SK-N-SH treated with all-trans-retinoic acid at 6 μM for 48 hours (cell line): ENCODE results near the gene DET1.

ENCODE experiments used
- ATAC-seq: fragments of 200-7000 bp; cut with Tn5 transposase; 3 replicates; pipeline ENCODE4 v1.9.1; 2020; ENCODE audit warnings: mild to moderate bottlenecking, moderate library complexity
- ARNTL ChIP-seq: fragments of 450-650 bp; formaldehyde crosslinking; IDR thresholded peaks from 2 replicates; pipeline ENCODE4 v1.5.0; 2020; ENCODE audit warnings: low read depth, mild to moderate bottlenecking, moderate library complexity, borderline replicate concordance
- BACH2 ChIP-seq: fragments of 250-450 bp; sonication (Bioruptor Pico); IDR thresholded peaks from 2 replicates; pipeline ENCODE4 v1.9.0; 2021; ENCODE audit warnings: mild to moderate bottlenecking, borderline replicate concordance
- CSDC2 ChIP-seq: fragments of 250-450 bp; sonication (Bioruptor Pico); IDR thresholded peaks from 2 replicates; pipeline ENCODE4 v1.5.0; 2020; ENCODE audit warnings: mild to moderate bottlenecking, moderate library complexity
- ESRRG ChIP-seq: fragments of 250-450 bp; sonication (Bioruptor Pico); IDR thresholded peaks from 2 replicates; pipeline ENCODE4 v1.6.1; 2021; ENCODE audit warnings: mild to moderate bottlenecking
- GLIS3 ChIP-seq: fragments of 250-450 bp; sonication (Bioruptor Pico); IDR thresholded peaks from 2 replicates; pipeline ENCODE4 v1.5.0; 2020; ENCODE audit warnings: mild to moderate bottlenecking, moderate library complexity
- ISL1 ChIP-seq: fragments of 250-450 bp; sonication (Bioruptor Pico); IDR thresholded peaks from 2 replicates; pipeline ENCODE4 v2.1.2; 2022; ENCODE audit warnings: mild to moderate bottlenecking, moderate library complexity
- OSR1 ChIP-seq: fragments of 250-450 bp; sonication (Bioruptor Pico); IDR thresholded peaks from 2 replicates; pipeline ENCODE4 v1.8.0; 2022; ENCODE audit warnings: moderate library complexity, mild to moderate bottlenecking, inconsistent platforms
- PPARA ChIP-seq: fragments of 250-450 bp; sonication (Bioruptor Pico); IDR thresholded peaks from 2 replicates; pipeline ENCODE4 v1.5.0; 2020; ENCODE audit warnings: mild to moderate bottlenecking, borderline replicate concordance
- RARB ChIP-seq: fragments of 250-450 bp; sonication (Bioruptor Pico); IDR thresholded peaks from 2 replicates; pipeline ENCODE4 v1.8.0; 2021; ENCODE audit warnings: mild to moderate bottlenecking, moderate library complexity
- SNAI2 ChIP-seq: fragments of 250-450 bp; sonication (Bioruptor Pico); IDR thresholded peaks from 2 replicates; pipeline ENCODE4 v1.5.0; 2020; ENCODE audit warnings: mild to moderate bottlenecking, moderate library complexity
- TCF4 ChIP-seq: fragments of 250-450 bp; sonication (Bioruptor Pico); IDR thresholded peaks from 2 replicates; pipeline ENCODE4 v1.8.0; 2021; ENCODE audit warnings: mild to moderate bottlenecking, moderate library complexity, borderline replicate concordance
- TOX ChIP-seq: fragments of 250-450 bp; sonication (Bioruptor Pico); IDR thresholded peaks from 2 replicates; pipeline ENCODE4 v1.8.0; 2021; ENCODE audit warnings: mild to moderate bottlenecking, moderate library complexity, borderline replicate concordance
- ZC3H10 ChIP-seq: fragments of 250-450 bp; sonication (Bioruptor Pico); IDR thresholded peaks from 2 replicates; pipeline ENCODE4 v1.5.1; 2021; ENCODE audit warnings: mild to moderate bottlenecking, moderate library complexity
- ZFP3 ChIP-seq: fragments of 250-450 bp; sonication (Bioruptor Pico); IDR thresholded peaks from 2 replicates; pipeline ENCODE4 v1.5.0; 2020; ENCODE audit warnings: mild to moderate bottlenecking, moderate library complexity
- ZFP30 ChIP-seq: fragments of 450-650 bp; formaldehyde crosslinking; IDR thresholded peaks from 2 replicates; pipeline ENCODE4 v1.5.0; 2022; ENCODE audit warnings: mild to moderate bottlenecking, moderate library complexity
- ZNF565 ChIP-seq: fragments of 450-650 bp; formaldehyde crosslinking; conservative IDR thresholded peaks from 2 replicates; pipeline ENCODE4 v1.5.0; 2020; ENCODE audit warnings: low read depth, mild to moderate bottlenecking, moderate library complexity
- ZNF70 ChIP-seq: fragments of 450-650 bp; formaldehyde crosslinking; IDR thresholded peaks from 2 replicates; pipeline ENCODE4 v1.5.0; 2020; ENCODE audit warnings: mild to moderate bottlenecking, moderate library complexity
- ZNF8 ChIP-seq: fragments of 450-650 bp; formaldehyde crosslinking; IDR thresholded peaks from 2 replicates; pipeline ENCODE4 v1.5.0; 2020; ENCODE audit warnings: mild to moderate bottlenecking, moderate library complexity
- TF ChIP-seq, protein P1 (sequence below): fragments of 250-450 bp; sonication (Bioruptor Pico); IDR thresholded peaks from 2 replicates; pipeline ENCODE4 v1.5.1; 2020; ENCODE audit warnings: low read depth, mild to moderate bottlenecking, moderate library complexity
- TF ChIP-seq, protein P2 (sequence below): fragments of 250-450 bp; sonication (Bioruptor Pico); IDR thresholded peaks from 2 replicates; pipeline ENCODE4 v1.8.0; 2020; ENCODE audit warnings: mild to moderate bottlenecking, moderate library complexity, borderline replicate concordance
- TF ChIP-seq, protein P3 (sequence below): fragments of 250-450 bp; sonication (Bioruptor Pico); IDR thresholded peaks from 2 replicates; pipeline ENCODE4 v1.5.1; 2021; ENCODE audit warnings: mild to moderate bottlenecking, moderate library complexity
- TF ChIP-seq, protein P4 (sequence below): fragments of 250-450 bp; sonication (Bioruptor Pico); IDR thresholded peaks from 2 replicates; pipeline ENCODE4 v1.8.0; 2021; ENCODE audit warnings: low read depth, mild to moderate bottlenecking, moderate library complexity, borderline replicate concordance

DET1 gene

DNA sequence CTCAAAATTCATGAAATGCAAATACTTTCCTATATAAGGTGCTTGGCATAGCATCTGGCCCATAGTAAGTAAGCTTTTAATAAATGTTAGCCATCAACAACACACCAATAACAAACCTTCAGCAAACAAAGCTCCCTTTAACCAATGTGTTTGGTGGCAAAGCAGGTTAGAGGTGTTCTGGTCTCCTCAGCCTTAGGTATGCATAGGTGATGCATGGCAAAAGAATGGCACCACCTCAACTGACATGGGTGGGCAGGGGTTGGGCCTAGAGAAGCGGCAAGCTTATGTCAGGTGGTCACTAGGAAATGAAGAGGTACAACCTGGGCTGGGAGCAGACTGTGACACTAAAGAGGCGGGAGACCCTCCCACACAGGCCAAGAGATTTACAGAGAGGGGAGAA is 40.8 kb downstream of the DET1 start:
- TF ChIP-seq ZNF70 (CRISPR knock-in tag) (no peak), ARNTL (CRISPR knock-in tag) (no peak), ZC3H10 (no peak), ZFP30 (CRISPR knock-in tag) (no peak), SNAI2 (CRISPR knock-in tag) (no peak), TOX (no peak), CSDC2 (CRISPR knock-in tag) (no peak), ZNF8 (CRISPR knock-in tag) (no peak), ESRRG (CRISPR knock-in tag) (no peak), BACH2 (CRISPR knock-in tag) (no peak), OSR1 (CRISPR knock-in tag) (no peak)
- TF ChIP-seq, protein P1, sequence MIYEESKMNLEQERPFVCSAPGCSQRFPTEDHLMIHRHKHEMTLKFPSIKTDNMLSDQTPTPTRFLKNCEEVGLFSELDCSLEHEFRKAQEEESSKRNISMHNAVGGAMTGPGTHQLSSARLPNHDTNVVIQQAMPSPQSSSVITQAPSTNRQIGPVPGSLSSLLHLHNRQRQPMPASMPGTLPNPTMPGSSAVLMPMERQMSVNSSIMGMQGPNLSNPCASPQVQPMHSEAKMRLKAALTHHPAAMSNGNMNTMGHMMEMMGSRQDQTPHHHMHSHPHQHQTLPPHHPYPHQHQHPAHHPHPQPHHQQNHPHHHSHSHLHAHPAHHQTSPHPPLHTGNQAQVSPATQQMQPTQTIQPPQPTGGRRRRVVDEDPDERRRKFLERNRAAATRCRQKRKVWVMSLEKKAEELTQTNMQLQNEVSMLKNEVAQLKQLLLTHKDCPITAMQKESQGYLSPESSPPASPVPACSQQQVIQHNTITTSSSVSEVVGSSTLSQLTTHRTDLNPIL (CRISPR knock-in tag), result no peak
- TF ChIP-seq, protein P2, sequence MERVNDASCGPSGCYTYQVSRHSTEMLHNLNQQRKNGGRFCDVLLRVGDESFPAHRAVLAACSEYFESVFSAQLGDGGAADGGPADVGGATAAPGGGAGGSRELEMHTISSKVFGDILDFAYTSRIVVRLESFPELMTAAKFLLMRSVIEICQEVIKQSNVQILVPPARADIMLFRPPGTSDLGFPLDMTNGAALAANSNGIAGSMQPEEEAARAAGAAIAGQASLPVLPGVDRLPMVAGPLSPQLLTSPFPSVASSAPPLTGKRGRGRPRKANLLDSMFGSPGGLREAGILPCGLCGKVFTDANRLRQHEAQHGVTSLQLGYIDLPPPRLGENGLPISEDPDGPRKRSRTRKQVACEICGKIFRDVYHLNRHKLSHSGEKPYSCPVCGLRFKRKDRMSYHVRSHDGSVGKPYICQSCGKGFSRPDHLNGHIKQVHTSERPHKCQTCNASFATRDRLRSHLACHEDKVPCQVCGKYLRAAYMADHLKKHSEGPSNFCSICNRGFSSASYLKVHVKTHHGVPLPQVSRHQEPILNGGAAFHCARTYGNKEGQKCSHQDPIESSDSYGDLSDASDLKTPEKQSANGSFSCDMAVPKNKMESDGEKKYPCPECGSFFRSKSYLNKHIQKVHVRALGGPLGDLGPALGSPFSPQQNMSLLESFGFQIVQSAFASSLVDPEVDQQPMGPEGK (CRISPR knock-in tag), result no peak
- TF ChIP-seq, protein P3, sequence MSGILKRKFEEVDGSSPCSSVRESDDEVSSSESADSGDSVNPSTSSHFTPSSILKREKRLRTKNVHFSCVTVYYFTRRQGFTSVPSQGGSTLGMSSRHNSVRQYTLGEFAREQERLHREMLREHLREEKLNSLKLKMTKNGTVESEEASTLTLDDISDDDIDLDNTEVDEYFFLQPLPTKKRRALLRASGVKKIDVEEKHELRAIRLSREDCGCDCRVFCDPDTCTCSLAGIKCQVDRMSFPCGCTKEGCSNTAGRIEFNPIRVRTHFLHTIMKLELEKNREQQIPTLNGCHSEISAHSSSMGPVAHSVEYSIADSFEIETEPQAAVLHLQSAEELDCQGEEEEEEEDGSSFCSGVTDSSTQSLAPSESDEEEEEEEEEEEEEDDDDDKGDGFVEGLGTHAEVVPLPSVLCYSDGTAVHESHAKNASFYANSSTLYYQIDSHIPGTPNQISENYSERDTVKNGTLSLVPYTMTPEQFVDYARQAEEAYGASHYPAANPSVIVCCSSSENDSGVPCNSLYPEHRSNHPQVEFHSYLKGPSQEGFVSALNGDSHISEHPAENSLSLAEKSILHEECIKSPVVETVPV (CRISPR knock-in tag), result no peak
- no peak for ATAC-seq

DNA sequence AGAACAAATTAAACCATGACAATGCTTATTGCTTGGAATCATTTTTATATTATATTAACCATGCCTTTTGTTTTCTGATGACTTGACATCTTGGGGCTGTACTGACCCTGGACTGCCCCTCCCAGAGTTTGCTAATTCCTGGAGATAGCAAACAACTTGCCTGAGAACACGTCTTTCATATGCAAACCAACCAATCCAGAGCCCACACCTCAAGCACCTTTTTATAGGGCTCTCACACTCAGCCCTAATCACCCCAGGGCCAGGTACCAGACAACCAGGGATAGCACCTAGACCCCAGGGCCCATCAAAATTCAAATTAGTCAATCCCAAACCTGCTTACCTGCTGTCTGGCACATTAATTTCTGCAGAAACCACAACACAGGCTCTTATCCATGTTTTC is 42.0 kb downstream of the DET1 start:
- no peak for ATAC-seq
- TF ChIP-seq, protein P1 (CRISPR knock-in tag), result no peak
- TF ChIP-seq ISL1 (CRISPR knock-in tag) (no peak), ESRRG (CRISPR knock-in tag) (no peak), TCF4 (no peak), GLIS3 (CRISPR knock-in tag) (no peak), ZNF8 (CRISPR knock-in tag) (no peak), ZNF70 (CRISPR knock-in tag) (no peak), ZNF565 (CRISPR knock-in tag) (no peak), RARB (CRISPR knock-in tag) (no peak), BACH2 (CRISPR knock-in tag) (no peak), PPARA (no peak), ZFP30 (CRISPR knock-in tag) (no peak), ZC3H10 (no peak)
- TF ChIP-seq, protein P4, sequence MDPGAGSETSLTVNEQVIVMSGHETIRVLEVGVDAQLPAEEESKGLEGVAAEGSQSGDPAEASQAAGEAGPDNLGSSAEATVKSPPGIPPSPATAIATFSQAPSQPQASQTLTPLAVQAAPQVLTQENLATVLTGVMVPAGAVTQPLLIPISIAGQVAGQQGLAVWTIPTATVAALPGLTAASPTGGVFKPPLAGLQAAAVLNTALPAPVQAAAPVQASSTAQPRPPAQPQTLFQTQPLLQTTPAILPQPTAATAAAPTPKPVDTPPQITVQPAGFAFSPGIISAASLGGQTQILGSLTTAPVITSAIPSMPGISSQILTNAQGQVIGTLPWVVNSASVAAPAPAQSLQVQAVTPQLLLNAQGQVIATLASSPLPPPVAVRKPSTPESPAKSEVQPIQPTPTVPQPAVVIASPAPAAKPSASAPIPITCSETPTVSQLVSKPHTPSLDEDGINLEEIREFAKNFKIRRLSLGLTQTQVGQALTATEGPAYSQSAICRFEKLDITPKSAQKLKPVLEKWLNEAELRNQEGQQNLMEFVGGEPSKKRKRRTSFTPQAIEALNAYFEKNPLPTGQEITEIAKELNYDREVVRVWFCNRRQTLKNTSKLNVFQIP (CRISPR knock-in tag), result no peak
- TF ChIP-seq, protein P3 (CRISPR knock-in tag), result no peak

DNA sequence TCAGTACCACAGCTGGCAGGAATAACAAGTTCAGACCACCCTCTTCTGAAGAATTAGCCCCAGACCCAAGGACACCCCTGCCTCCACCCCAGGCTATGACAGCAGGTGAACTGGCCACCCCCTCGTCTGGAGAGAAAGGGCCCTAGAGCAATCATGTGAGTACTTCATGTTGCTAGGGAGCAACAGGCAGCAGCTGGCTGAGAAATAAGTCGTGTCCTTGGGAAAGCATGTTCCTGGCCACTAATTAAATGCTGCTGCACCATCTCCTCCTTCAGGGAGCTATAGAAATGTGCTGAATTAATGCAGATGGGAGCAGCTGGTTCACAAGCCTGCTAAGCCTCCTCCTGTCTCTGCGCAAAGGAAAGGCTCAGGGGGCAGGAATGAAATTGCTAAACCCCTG is 47.5 kb downstream of the DET1 start:
- no peak for ATAC-seq
- TF ChIP-seq ESRRG (CRISPR knock-in tag) (no peak), ZNF70 (CRISPR knock-in tag) (no peak), GLIS3 (CRISPR knock-in tag) (no peak), ZFP3 (CRISPR knock-in tag) (no peak), PPARA (no peak), ZNF8 (CRISPR knock-in tag) (no peak), TOX (no peak)
